Ishikawa (cell line): ENCODE results near the gene KCNH4.

ENCODE experiments used
- FOXM1 ChIP-seq: IDR thresholded peaks from 2 replicates; pipeline ENCODE4 v1.6.1; 2012; ENCODE audit warnings: low read depth, borderline replicate concordance
- RAD21 ChIP-seq: IDR thresholded peaks from 2 replicates; pipeline ENCODE4 v1.6.1; 2012; ENCODE audit warnings: low read depth
- YY1 ChIP-seq: IDR thresholded peaks from 2 replicates; pipeline ENCODE4 v1.6.1; 2012; ENCODE audit warnings: low read depth
- ZBTB7A ChIP-seq: IDR thresholded peaks from 2 replicates; pipeline ENCODE4 v1.6.1; 2012; ENCODE audit warnings: low read depth

DNA sequence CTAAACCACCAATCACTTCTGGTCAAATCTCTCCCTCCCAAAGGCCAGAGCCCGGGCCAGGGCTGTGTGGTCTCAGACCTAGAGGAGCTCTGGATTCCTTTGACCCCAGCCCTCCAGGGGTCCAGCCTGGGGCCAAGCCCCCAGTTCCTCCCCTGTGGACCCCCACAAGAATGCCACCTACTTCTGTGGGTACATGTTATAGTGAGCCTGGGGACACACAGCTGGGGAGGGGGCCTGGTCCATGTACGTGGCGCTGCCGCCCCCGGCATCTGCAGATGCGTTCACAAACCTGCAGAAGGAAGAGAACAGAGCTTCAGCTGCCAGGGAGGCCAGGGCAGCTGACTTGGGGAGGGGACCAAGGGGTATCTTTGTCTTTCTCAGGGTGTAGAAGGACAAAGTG is 21.2 kb upstream of the KCNH4 start:
- TF ChIP-seq FOXM1 = no peak
- TF ChIP-seq RAD21 = no peak
- no peak for TF ChIP-seq YY1
- TF ChIP-seq ZBTB7A = no peak
